AG04450 (cell line): ENCODE data around the gene CDK6. TPM values are rescaled to one million over a fixed set of nuclear protein-coding genes. Genes with fewer than 3 reads are reported as not detected.

Experiments used
- CTCF ChIA-PET: fragments of 300-600, 350-600 bp; formaldehyde crosslinking; extraction: SDS; loops from one replicate; lab custom pipeline; 2022; ENCODE audit warnings: antibody characterized with exemption, inconsistent platforms; lab: Charles Lee
- POLR2A ChIA-PET: fragments of 350-600 bp; formaldehyde crosslinking; extraction: SDS; loops from one replicate; lab custom pipeline; 2021; ENCODE audit warnings: antibody characterized with exemption, inconsistent platforms; lab: Yijun Ruan, JAX
- DNase-seq: peaks from one replicate; pipeline ENCODE4 v3.0.0-alpha.2; 2011; ENCODE audit warnings: low read depth, low spot score
- H3K27ac ChIP-seq: one replicate; pipeline ENCODE4 v1.5.1; 2012; ENCODE audit warnings: low read depth, low read length, control low read depth
- H3K27me3 ChIP-seq: one replicate; pipeline ENCODE4 v1.6.0; 2012; ENCODE audit warnings: low read length; ENCODE audit not compliant: control insufficient read depth, insufficient read depth
- H3K4me3 ChIP-seq: 2 replicates; pipeline ENCODE4 v1.5.1; 2011; ENCODE audit warnings: mild to moderate bottlenecking, low read depth, low read length, control low read depth
- H3K9me3 ChIP-seq: 2 replicates; pipeline ENCODE4 v1.5.1; 2012; ENCODE audit warnings: low read length; ENCODE audit not compliant: control insufficient read depth, insufficient read depth
- polyA plus RNA-seq: library from polyadenylated mRNA; depleted of rRNA; stranded (reverse); fragments of >200 nt; gene quantifications from 2 replicates; pipeline ENCODE4 v1.2.3, GENCODE V29; 2011
- TF ChIP-seq, protein P1 (sequence below): IDR thresholded peaks from 2 replicates; pipeline ENCODE4 v1.5.1; 2011; ENCODE audit warnings: low read depth, low read length, control low read depth, inconsistent platforms

The CDK6 gene
- polyA plus RNA-seq, 1 experiment, result 40.6 TPM

DNA sequence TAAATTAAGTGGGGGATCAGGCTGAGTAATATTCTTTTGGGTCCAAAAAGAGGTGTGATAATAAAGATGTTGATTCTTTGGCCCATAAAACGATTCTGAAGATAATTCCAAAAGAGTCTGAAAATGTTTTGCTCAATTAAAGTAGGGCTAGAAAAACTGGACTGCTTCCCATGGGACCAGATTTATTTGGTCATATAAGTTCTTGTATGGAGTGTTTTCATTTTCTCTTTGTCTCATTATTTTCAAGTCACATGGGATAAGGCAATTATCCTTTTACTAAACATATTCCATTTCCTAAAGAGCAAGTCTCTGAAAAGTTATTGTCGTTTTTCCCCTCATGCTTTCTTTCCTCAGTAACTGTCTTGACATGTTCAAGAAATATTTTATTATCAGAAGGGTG is 41.5 kb downstream of the CDK6 start:
- Histone ChIP-seq H3K27me3 (no peaks in the 10 kb centered on the region), H3K4me3 (no peak overlapping the region), H3K27ac (no peak overlapping the region), H3K9me3 (no peaks in the 10 kb centered on the region)
- CTCF ChIA-PET, result interaction anchor here (1.5 kb wide), 1 partner anchor 99 kb away, joined by 3 read pairs; no protein-coding TSS in a partner anchor
- DNase-seq, result no peak
- TF ChIP-seq, protein P1, sequence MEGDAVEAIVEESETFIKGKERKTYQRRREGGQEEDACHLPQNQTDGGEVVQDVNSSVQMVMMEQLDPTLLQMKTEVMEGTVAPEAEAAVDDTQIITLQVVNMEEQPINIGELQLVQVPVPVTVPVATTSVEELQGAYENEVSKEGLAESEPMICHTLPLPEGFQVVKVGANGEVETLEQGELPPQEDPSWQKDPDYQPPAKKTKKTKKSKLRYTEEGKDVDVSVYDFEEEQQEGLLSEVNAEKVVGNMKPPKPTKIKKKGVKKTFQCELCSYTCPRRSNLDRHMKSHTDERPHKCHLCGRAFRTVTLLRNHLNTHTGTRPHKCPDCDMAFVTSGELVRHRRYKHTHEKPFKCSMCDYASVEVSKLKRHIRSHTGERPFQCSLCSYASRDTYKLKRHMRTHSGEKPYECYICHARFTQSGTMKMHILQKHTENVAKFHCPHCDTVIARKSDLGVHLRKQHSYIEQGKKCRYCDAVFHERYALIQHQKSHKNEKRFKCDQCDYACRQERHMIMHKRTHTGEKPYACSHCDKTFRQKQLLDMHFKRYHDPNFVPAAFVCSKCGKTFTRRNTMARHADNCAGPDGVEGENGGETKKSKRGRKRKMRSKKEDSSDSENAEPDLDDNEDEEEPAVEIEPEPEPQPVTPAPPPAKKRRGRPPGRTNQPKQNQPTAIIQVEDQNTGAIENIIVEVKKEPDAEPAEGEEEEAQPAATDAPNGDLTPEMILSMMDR, result no peak
- POLR2A ChIA-PET, result no interaction called here

DNA sequence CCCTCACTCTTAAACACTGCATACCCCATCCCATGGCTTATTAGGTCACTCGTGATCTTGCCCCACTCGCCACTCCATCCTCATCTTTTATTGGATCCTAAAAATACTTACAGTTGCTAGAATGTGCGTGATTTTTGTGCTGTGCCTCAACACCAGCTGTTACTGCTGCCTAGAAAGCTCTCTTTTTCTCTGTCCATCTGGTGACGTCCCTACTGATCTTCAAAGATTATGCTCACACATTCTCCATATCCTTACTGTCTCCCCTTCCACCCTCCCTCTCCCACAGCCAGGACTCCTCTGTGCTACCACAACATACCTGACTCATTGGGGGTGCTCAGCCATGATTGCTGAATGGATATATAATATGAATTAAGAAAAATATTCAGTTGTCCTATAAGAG is 42.0 kb downstream of the CDK6 start:
- TF ChIP-seq, protein P1, result no peak
- Histone ChIP-seq H3K27ac (no peak overlapping the region), H3K9me3 (no peaks in the 10 kb centered on the region), H3K4me3 (no peak overlapping the region), H3K27me3 (no peaks in the 10 kb centered on the region)
- DNase-seq, result no peak
- ChIA-PET CTCF (interaction anchor here (1.5 kb wide), 1 partner anchor 98 kb away, joined by 3 read pairs; no protein-coding TSS in a partner anchor), POLR2A (no interaction called here)

DNA sequence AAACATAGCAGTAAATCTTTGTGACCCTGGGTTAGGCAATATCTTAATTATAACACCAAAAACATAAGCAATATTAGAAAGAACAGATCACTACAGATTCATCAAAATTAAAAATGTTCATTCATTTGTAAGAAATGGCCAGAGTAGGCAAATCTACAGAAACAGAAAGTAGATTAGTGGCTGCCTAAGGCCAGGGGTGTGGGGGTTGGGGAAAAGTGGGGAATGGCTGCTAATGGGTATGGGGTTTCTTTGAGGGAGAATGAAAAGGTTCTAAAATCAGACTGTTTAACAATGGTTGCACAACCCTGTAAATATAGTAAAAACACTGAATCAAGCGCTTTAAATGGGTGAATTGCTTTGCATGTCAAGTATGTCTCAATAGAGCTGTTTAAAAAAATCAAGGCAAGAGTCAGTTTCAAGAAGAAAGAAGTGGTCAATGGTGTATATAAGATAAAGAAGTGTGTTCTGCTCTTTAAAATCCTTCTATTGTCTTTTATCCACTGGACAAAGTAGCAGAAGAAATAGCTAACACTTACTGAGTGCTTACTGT is 42.6 kb downstream of the CDK6 start:
- CTCF ChIA-PET, result interaction anchor here (0.9 to 1.5 kb wide), 2 partner anchors 98 to 103 kb away, joined by 3 read pairs; no protein-coding TSS in a partner anchor

GRCh38 chr7:92790992-92791391 is 45.4 kb downstream of the CDK6 start:
- H3K9me3 ChIP-seq, result peaks cover 4% of the 10 kb centered on the region; the same call in 1 of the 2 replicates
- POLR2A ChIA-PET, result no interaction called here
- TF ChIP-seq, protein P1, result no peak
- DNase-seq, result no peak
- CTCF ChIA-PET, result no interaction called here
- no peak overlapping the region for H3K27ac ChIP-seq
- no peak overlapping the region for H3K4me3 ChIP-seq
- H3K27me3 ChIP-seq, result no peaks in the 10 kb centered on the region

More for the DNA sequence above, 42.6 kb downstream of the CDK6 start:
- H3K4me3 ChIP-seq, result no peak overlapping the region
- H3K27ac ChIP-seq, result no peak overlapping the region
- TF ChIP-seq, protein P1, result no peak
- peaks cover 2% of the 10 kb centered on the region; the same call in 1 of the 2 replicates for H3K9me3 ChIP-seq
- POLR2A ChIA-PET, result no interaction called here
- DNase-seq, result no peak
- no peaks in the 10 kb centered on the region for H3K27me3 ChIP-seq

- H3K27me3 ChIP-seq, result no peaks in the 10 kb centered on the region
- no peak overlapping the region for H3K4me3 ChIP-seq
- peaks cover 4% of the 10 kb centered on the region; the same call in 1 of the 2 replicates for H3K9me3 ChIP-seq
- H3K27ac ChIP-seq, result no peak overlapping the region
- CTCF ChIA-PET, result no interaction called here
- no peak for DNase-seq
- TF ChIP-seq, protein P1, result no peak
- POLR2A ChIA-PET, result no interaction called here
Measured at GRCh38 chr7:92788559-92789183, 47.7 kb downstream of the CDK6 start.
